Measurements from ENCODE around the gene PLOD3. TPM values are rescaled to one million over a fixed set of nuclear protein-coding genes. Genes with fewer than 3 reads are reported as not detected.

The PLOD3 gene
- total RNA-seq, 1 experiment from 2014 or later: 74.5 TPM

GRCh38 chr7:101250324-101250723, 32.9 kb upstream of the PLOD3 start:
- no peak overlapping the region for H3K14ac ChIP-seq (ENCODE audit: insufficient read depth, low read length)
- no peak overlapping the region for H3K27ac ChIP-seq (ENCODE audit: insufficient read length, low read depth, low read length)
- H2AFZ ChIP-seq (ENCODE audit: low read length): no peak overlapping the region
- Mint-ChIP-seq H3K4me1 (peaks cover 14 to 21% of the 10 kb centered on the region in 2 experiments), H3K4me3 (peak overlapping the region; percentile 50 to 99; a peak in 4 of 5 replicates), H3K27me3 (ENCODE audit: low read depth) (no peaks in the 10 kb centered on the region; the same call in 1 of the 2 replicates), H3K36me3 (ENCODE audit: insufficient read depth in 1 of 3, low read depth in 3 of 3) (peaks cover 8 to 33% (median 29%) of the 10 kb centered on the region in 3 experiments), H3K9me3 (no peaks in the 10 kb centered on the region), H3K27ac (0 out of 7 replicates have a peak overlapping the region, but pooled peaks of 1 of the 3 experiments have one; percentile 17)
- H2BK20ac ChIP-seq (ENCODE audit: low read depth, low read length, poor library complexity, severe bottlenecking): no peak overlapping the region
- H3K23ac ChIP-seq (ENCODE audit: insufficient read length, low read depth, low read length): no peak overlapping the region
- H2BK5ac ChIP-seq (ENCODE audit: insufficient read length, low read length): no peak overlapping the region
- no peak overlapping the region for H3K4me2 ChIP-seq (ENCODE audit: insufficient read depth, insufficient read length, low read length)
- H3T11ph ChIP-seq (ENCODE audit: low read length): no peak overlapping the region
- no peak for DNase-seq
- no peak overlapping the region for H3K9ac ChIP-seq (ENCODE audit: extremely low read depth, insufficient read length, low read length)
- no peak overlapping the region for H2BK12ac ChIP-seq (ENCODE audit: insufficient read length, low read depth, low read length)
- TF ChIP-seq CTCF (conservative IDR thresholded peaks at IDR 0.05): no peak
- H2BK15ac ChIP-seq (ENCODE audit: low read depth, low read length): no peak overlapping the region
- no peak overlapping the region for H3K4ac ChIP-seq (ENCODE audit: low read depth, low read length)
- peaks cover 3% of the 10 kb centered on the region; the same call in 1 of the 2 replicates for H3K4me1 ChIP-seq (ENCODE audit: insufficient read depth, low read length)
- no peak overlapping the region for H4K5ac ChIP-seq (ENCODE audit: insufficient read length, low read depth, low read length)
- no peaks in the 10 kb centered on the region for H4K20me1 ChIP-seq (ENCODE audit: control insufficient read depth, insufficient read depth, insufficient read length)
- no CpG with 5 or more reads among the region's 3 CpGs for WGBS (ENCODE audit: extremely low coverage, insufficient read length, low lambda C conversion rate)
- H2AK5ac ChIP-seq (ENCODE audit: insufficient read length, low read length): no peak overlapping the region
- no peak overlapping the region for H4K8ac ChIP-seq (replicated peaks; ENCODE audit: insufficient read length, low read depth, low read length)
- no peak overlapping the region for H3K18ac ChIP-seq (ENCODE audit: insufficient read length, low read depth, low read length)
- no peak overlapping the region for H4K91ac ChIP-seq (ENCODE audit: insufficient read length, low read depth, low read length)
- no peak overlapping the region for H2BK120ac ChIP-seq (ENCODE audit: low read depth, low read length, poor library complexity, severe bottlenecking)
- peaks cover 10% of the 10 kb centered on the region; the same call in 1 of the 2 replicates for H3K79me2 ChIP-seq (ENCODE audit: insufficient read depth, low read length)
- H3K27me3 ChIP-seq (ENCODE audit: insufficient read depth, low read length): no peaks in the 10 kb centered on the region
- H3K79me1 ChIP-seq (ENCODE audit: insufficient read depth, low read depth, low read length, poor library complexity, severe bottlenecking): peaks cover 8% of the 10 kb centered on the region
- peaks cover 9% of the 10 kb centered on the region for H3K23me2 ChIP-seq (ENCODE audit: insufficient read length, low read depth, low read length, poor library complexity, severe bottlenecking)
- H3K56ac ChIP-seq (ENCODE audit: insufficient read length, low read depth, low read length): no peak overlapping the region
- H3K9me3 ChIP-seq (ENCODE audit: control insufficient read depth, low read depth, low read length): no peaks in the 10 kb centered on the region

All from H9 (cell line).